ENCODE results near the gene CREB5.

The CREB5 gene

DNA sequence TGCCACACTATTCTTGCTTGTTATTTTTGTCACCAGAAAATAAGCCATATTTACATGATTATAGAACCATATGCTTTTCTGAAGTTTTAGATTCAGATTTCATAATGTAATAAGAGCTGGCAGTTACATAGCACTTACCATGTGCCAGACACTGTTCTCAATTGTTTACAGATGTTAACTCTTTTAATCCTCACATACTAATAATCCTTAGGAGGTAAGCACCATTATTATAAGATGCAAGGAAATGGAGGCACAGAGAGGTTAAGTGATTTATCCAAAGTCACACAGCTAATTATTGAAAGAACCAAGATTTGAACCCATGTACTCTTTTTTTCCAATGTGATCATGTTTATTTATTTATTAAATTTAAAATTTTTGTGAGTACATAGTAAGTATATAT is 57.2 kb downstream of the CREB5 start:
- no peaks in the 10 kb centered on the region for H3K9me3 ChIP-seq (ENCODE audit: control insufficient read depth, low read length)
- TF ChIP-seq CTCF (IDR thresholded peaks at IDR 0.05) = no peak
- no peaks in the 10 kb centered on the region for H3K4me1 ChIP-seq
- H3K4me3 ChIP-seq (ENCODE audit: low read depth, low read length) = no peak overlapping the region
- H3K9ac ChIP-seq = no peak overlapping the region
- no peaks in the 10 kb centered on the region for H3K79me2 ChIP-seq
- H2AFZ ChIP-seq = no peak overlapping the region
- H3K36me3 ChIP-seq (ENCODE audit: control insufficient read depth, insufficient read depth, low read length) = no peaks in the 10 kb centered on the region
- H3K4me2 ChIP-seq (ENCODE audit: low read length) = no peak overlapping the region
- no peak overlapping the region for H3K27ac ChIP-seq
- H3K27me3 ChIP-seq (ENCODE audit: control insufficient read depth, insufficient read depth, low read length) = no peaks in the 10 kb centered on the region

DNA sequence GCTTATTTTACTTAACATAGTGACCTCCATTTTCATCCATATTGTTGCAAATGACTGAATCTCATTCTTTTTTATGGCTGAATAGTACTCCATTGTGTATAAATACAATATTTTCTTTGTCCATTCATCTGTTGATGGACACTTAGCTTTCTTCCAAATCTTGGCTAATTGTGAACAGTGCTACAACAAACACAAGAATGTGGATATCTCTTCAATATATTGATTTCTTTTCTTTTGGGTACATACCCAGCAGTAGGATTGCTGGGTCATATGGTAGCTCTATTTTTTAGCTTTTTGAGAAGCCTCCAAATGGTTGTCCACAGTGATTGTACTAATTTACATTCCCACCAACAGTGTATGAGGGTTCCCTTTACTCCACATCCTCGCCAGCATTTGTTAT is 58.0 kb downstream of the CREB5 start:
- H3K9ac ChIP-seq = no peak overlapping the region
- TF ChIP-seq CTCF (IDR thresholded peaks at IDR 0.05) = no peak
- H3K4me1 ChIP-seq = no peaks in the 10 kb centered on the region
- H3K27me3 ChIP-seq (ENCODE audit: control insufficient read depth, insufficient read depth, low read length) = no peaks in the 10 kb centered on the region
- H3K27ac ChIP-seq = no peak overlapping the region
- no peak overlapping the region for H3K4me2 ChIP-seq (ENCODE audit: low read length)
- no peaks in the 10 kb centered on the region for H3K36me3 ChIP-seq (ENCODE audit: control insufficient read depth, insufficient read depth, low read length)
- H3K9me3 ChIP-seq (ENCODE audit: control insufficient read depth, low read length) = no peaks in the 10 kb centered on the region
- H2AFZ ChIP-seq = no peak overlapping the region
- H3K4me3 ChIP-seq (ENCODE audit: low read depth, low read length) = no peak overlapping the region
- no peaks in the 10 kb centered on the region for H3K79me2 ChIP-seq

DNA sequence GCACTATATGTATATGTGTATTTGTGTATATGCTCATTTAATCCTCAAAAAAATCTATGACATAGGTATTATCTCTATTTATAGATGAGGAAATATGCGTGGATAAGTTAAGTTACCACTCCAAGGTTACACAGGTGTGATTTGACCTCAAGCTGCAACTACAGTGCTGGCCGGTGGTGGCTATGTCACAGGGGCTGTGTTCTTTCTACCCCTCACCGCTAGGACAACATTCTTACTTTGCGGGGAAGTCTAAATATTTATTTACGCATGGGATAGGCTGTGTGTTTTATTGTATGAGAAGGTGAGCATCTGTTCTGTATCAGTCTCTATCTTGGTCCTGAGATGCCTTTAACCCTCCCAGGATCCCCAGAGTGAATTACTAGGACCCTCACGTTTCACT is 60.0 kb downstream of the CREB5 start:
- H3K27me3 ChIP-seq (ENCODE audit: control insufficient read depth, insufficient read depth, low read length) = no peaks in the 10 kb centered on the region
- H3K9me3 ChIP-seq (ENCODE audit: control insufficient read depth, low read length) = no peaks in the 10 kb centered on the region
- no peak overlapping the region for H3K4me2 ChIP-seq (ENCODE audit: low read length)
- no peaks in the 10 kb centered on the region for H3K36me3 ChIP-seq (ENCODE audit: control insufficient read depth, insufficient read depth, low read length)
- no peak overlapping the region for H2AFZ ChIP-seq
- no peak for TF ChIP-seq CTCF (IDR thresholded peaks at IDR 0.05)
- no peaks in the 10 kb centered on the region for H3K79me2 ChIP-seq
- H3K27ac ChIP-seq = no peak overlapping the region
- H3K9ac ChIP-seq = no peak overlapping the region
- H3K4me3 ChIP-seq (ENCODE audit: low read depth, low read length) = no peak overlapping the region
- H3K4me1 ChIP-seq = no peaks in the 10 kb centered on the region

DNA sequence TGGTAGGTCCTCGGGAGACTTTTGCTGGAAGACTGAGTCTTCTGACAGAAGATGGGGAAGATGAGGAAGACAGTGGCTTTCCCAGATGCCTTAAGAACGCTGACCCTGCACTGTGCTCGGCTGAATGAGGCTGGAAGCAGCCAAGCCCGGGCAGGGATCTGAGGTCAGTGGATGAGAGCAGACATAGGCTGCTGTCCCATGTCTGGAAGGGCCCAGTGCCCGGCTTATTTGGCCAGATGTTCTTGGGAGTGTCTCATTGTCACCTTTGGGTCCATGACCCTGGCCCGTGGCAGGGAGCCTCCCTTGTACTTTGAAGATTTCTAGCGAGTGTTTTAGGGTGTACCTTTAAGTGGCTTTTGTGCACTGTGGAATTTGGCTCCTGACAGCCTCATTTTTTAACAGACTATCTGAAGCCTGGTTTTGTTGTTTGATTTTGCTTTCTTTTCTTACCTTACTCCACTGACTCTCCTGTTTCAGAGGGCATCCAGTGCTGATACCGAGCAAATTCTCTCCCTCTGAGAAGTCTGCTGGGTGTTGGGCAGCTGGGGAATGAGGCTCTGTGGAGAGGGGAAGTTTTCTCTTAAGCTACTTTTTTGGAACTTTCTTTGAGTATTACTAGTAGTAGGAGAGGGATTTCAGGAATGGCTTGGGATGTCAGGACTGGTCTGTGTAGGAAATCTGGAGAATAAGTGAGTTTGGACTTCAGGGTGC is 61.4 kb downstream of the CREB5 start:
- H3K79me2 ChIP-seq = no peaks in the 10 kb centered on the region
- no peak overlapping the region for H3K27ac ChIP-seq
- no peaks in the 10 kb centered on the region for H3K4me1 ChIP-seq
- H3K27me3 ChIP-seq (ENCODE audit: control insufficient read depth, insufficient read depth, low read length) = no peaks in the 10 kb centered on the region
- H3K4me2 ChIP-seq (ENCODE audit: low read length) = no peak overlapping the region
- no peak overlapping the region for H3K4me3 ChIP-seq (ENCODE audit: low read depth, low read length)
- H3K36me3 ChIP-seq (ENCODE audit: control insufficient read depth, insufficient read depth, low read length) = no peaks in the 10 kb centered on the region
- no peak overlapping the region for H3K9ac ChIP-seq
- TF ChIP-seq CTCF (IDR thresholded peaks at IDR 0.05) = no peak
- H2AFZ ChIP-seq = no peak overlapping the region
- no peaks in the 10 kb centered on the region for H3K9me3 ChIP-seq (ENCODE audit: control insufficient read depth, low read length)

DNA sequence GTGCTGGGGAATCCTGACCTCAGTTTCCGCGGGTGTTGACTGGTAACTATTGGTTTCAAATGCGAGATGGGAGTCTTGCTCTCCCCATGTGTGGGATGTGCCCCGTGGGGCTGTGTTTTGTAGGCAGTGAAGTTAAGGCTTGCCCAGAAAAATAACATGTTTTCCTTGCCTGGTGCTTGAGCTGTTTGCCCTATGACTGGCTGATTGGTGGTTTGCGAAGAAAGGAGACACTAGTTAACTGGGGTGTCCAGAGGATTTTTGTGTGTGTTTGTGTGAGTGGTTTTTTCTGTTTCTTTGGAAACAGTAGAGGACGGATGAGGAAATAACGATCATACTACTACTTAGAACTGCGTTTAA is 61.9 kb downstream of the CREB5 start:
- H3K27ac ChIP-seq = no peak overlapping the region

More for the DNA sequence above, 61.9 kb downstream of the CREB5 start:
- Histone ChIP-seq H2AFZ (no peak overlapping the region), H3K4me1 (no peaks in the 10 kb centered on the region), H3K79me2 (no peaks in the 10 kb centered on the region), H3K36me3 (ENCODE audit: control insufficient read depth, insufficient read depth, low read length) (no peaks in the 10 kb centered on the region), H3K4me2 (ENCODE audit: low read length) (no peak overlapping the region), H3K27me3 (ENCODE audit: control insufficient read depth, insufficient read depth, low read length) (no peaks in the 10 kb centered on the region), H3K9me3 (ENCODE audit: control insufficient read depth, low read length) (no peaks in the 10 kb centered on the region), H3K4me3 (ENCODE audit: low read depth, low read length) (no peak overlapping the region), H3K9ac (no peak overlapping the region)
- no peak for TF ChIP-seq CTCF (IDR thresholded peaks at IDR 0.05)
